ENCODE results near the gene PCDHA7.
A peak's percentile ranks its signal among the peaks of the same experiment; 100 is the strongest.
"Not testable (repeated sequence)": the region's sequence is repeated elsewhere in the genome, so short reads cannot be mapped to it uniquely, and the experiment has no call there.

PCDHA7 gene

GRCh38 chr5:140823475-140823874 lies 10.6 kb upstream of the PCDHA7 start:
- no peak for DNase-seq

GRCh38 chr5:140827704-140828361 lies 6.2 kb upstream of the PCDHA7 start, which contains the start of gene PCDHA6:
Gene PCDHA6, plus strand, starts transcription at chr5:140827960. Its CDS starts 132 bp downstream, at chr5:140828092.
- DNase-seq, result no peak

GRCh38 chr5:140828362-140828737 lies 5.7 kb upstream of the PCDHA7 start:
- no peak for DNase-seq

- DNase-seq, result not testable (repeated sequence)
Observed at GRCh38 chr5:140829511-140830501, 4.3 kb upstream of the PCDHA7 start.

GRCh38 chr5:140834439-140835008 lies 455 bp downstream of the PCDHA7 start:
- DNase-seq, result not testable (repeated sequence)

- DNase-seq, result no peak
Observed at GRCh38 chr5:140835622-140836510, 1.8 kb downstream of the PCDHA7 start.

- peak; percentile 4 for DNase-seq
Observed at GRCh38 chr5:140840978-140841962, 7.2 kb downstream of the PCDHA7 start, which contains the start of gene PCDHA8. Gene PCDHA8, plus strand, starts transcription at chr5:140841187. Its CDS starts 135 bp downstream, at chr5:140841322.

GRCh38 chr5:140842798-140843733 lies 9.0 kb downstream of the PCDHA7 start:
- no peak for DNase-seq

GRCh38 chr5:140848139-140849102 lies 14.4 kb downstream of the PCDHA7 start, which contains the start of gene PCDHA9:
Gene PCDHA9, plus strand, starts transcription at chr5:140848382. Its CDS starts 114 bp downstream, at chr5:140848496.
- DNase-seq, result not testable (repeated sequence)

- not testable (repeated sequence) for DNase-seq
Observed at GRCh38 chr5:140849831-140850634, 16.0 kb downstream of the PCDHA7 start.

GRCh38 chr5:140855772-140856674 lies 22.0 kb downstream of the PCDHA7 start, which contains the start of gene PCDHA10:
Gene PCDHA10, plus strand, starts transcription at chr5:140855897. Its CDS starts 152 bp downstream, at chr5:140856049.
- DNase-seq, result no peak

- DNase-seq, result no peak
Observed at GRCh38 chr5:140857177-140857986, 23.3 kb downstream of the PCDHA7 start.

GRCh38 chr5:140857987-140858240 lies 23.8 kb downstream of the PCDHA7 start:
- DNase-seq, result no peak

- DNase-seq, result no peak
Observed at GRCh38 chr5:140862441-140863295, 28.6 kb downstream of the PCDHA7 start.
